ENCODE results near the gene SPTLC2.

DNA sequence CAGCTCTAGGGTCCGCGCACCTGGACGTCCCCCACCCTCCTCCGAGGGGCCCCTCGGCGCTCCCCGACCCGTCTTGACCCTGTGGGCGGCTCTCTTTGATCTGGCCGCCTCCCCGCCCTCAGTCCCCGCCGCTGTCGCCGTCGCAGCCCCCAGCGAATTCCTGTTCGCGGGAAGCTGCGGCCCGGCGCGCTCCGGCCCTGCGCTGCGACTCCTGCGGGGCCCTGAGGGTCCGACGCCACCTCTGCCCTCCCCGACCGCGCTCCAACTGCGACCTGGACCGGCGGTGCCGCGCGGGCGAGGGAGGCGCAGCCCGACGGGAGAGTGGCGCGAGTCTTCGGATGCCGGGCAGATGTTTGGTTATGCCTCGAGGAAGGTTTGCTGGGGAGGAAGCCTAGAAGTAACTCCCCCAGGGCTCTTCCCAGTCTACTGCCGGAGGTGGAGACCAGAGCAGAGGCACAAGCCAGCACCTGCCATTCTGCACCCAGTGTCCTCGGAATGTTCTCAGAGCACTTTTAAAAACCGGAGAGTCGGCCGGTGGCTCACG lies 117.4 kb downstream of the SPTLC2 start:
- TF ChIP-seq, protein P1, sequence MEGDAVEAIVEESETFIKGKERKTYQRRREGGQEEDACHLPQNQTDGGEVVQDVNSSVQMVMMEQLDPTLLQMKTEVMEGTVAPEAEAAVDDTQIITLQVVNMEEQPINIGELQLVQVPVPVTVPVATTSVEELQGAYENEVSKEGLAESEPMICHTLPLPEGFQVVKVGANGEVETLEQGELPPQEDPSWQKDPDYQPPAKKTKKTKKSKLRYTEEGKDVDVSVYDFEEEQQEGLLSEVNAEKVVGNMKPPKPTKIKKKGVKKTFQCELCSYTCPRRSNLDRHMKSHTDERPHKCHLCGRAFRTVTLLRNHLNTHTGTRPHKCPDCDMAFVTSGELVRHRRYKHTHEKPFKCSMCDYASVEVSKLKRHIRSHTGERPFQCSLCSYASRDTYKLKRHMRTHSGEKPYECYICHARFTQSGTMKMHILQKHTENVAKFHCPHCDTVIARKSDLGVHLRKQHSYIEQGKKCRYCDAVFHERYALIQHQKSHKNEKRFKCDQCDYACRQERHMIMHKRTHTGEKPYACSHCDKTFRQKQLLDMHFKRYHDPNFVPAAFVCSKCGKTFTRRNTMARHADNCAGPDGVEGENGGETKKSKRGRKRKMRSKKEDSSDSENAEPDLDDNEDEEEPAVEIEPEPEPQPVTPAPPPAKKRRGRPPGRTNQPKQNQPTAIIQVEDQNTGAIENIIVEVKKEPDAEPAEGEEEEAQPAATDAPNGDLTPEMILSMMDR (IDR thresholded peaks at IDR 0.05): no peak
- TF ChIP-seq POLR2A (IDR thresholded peaks at IDR 0.05): no peak

Measured in ovary (tissue), 3 donors.